HCT116 (cell line): ENCODE data around the gene NFAT5.

ENCODE experiments used
- CTCF ChIP-seq, 3 experiments: fragments of 200-600 bp in 1 of 3; sonication (generic) in 1 of 3; IDR thresholded peaks in 2 of 3; conservative IDR thresholded peaks in 1 of 3; 2 replicates each; pipeline ENCODE4 v1.5.1; 2012 to 2017; ENCODE audit warnings: low read depth in 2 of 3, low read length in 2 of 3, antibody characterized with exemption in 1 of 3, borderline replicate concordance in 1 of 3, control low read depth in 1 of 3, mild to moderate bottlenecking in 1 of 3, mixed read lengths in 1 of 3, mixed run types in 1 of 3, moderate library complexity in 1 of 3; ENCODE audit not compliant: insufficient read depth in 1 of 3
- POLR2A ChIP-seq: IDR thresholded peaks from 2 replicates; pipeline ENCODE4 v1.7.0; 2011; ENCODE audit warnings: borderline replicate concordance; ENCODE audit not compliant: insufficient read depth, insufficient read length; ENCODE audit errors: extremely low read depth
- POLR2AphosphoS5 ChIP-seq: IDR thresholded peaks from 2 replicates; pipeline ENCODE4 v1.6.1; 2011; ENCODE audit warnings: mild to moderate bottlenecking, low read depth, low read length, moderate library complexity
- ZBTB33 ChIP-seq: IDR thresholded peaks from 2 replicates; pipeline ENCODE4 v1.6.1; 2011; ENCODE audit warnings: mild to moderate bottlenecking, low read length, moderate library complexity; ENCODE audit not compliant: insufficient replicate concordance; ENCODE audit errors: extremely low read depth
- TF ChIP-seq, protein P1 (sequence below): IDR thresholded peaks from 2 replicates; pipeline ENCODE4 v1.6.1; 2012

- TF ChIP-seq POLR2AphosphoS5: no peak
- no peak for TF ChIP-seq CTCF (IDR thresholded peaks at IDR 0.05 in 2 of 3, conservative IDR thresholded peaks at IDR 0.05 in 1 of 3; ENCODE audit: borderline replicate concordance in 1 of 3, insufficient read depth in 1 of 3, low read depth in 2 of 3, low read length in 2 of 3)
- TF ChIP-seq ZBTB33: no peak
- TF ChIP-seq, protein P1, sequence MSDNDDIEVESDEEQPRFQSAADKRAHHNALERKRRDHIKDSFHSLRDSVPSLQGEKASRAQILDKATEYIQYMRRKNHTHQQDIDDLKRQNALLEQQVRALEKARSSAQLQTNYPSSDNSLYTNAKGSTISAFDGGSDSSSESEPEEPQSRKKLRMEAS: no peak
- TF ChIP-seq POLR2A: no peak
Observed at GRCh38 chr16:69691980-69692911, 126.5 kb downstream of the NFAT5 start.
